ENCODE data around the gene HS3ST3A1. TPM values are rescaled to one million over a fixed set of nuclear protein-coding genes. Genes with fewer than 3 reads are reported as not detected.

Gene HS3ST3A1
- total RNA-seq, 2 experiments from 2014 or later: 0.22 to 1.2 TPM

- TF ChIP-seq CTCF (IDR thresholded peaks at IDR 0.05): no peak
- H3K27me3 ChIP-seq (ENCODE audit: control insufficient read depth in 1 of 2, insufficient read depth in 2 of 2, low read length in 2 of 2): peaks cover 8 to 16% of the 10 kb centered on the region in 2 experiments
- H3K4me3 Mint-ChIP-seq: no peak overlapping the region
- no peaks in the 10 kb centered on the region for H3K4me1 Mint-ChIP-seq (ENCODE audit: low read depth)
- POLR2A ChIA-PET: no interaction called here
- H3K27ac Mint-ChIP-seq: no peak overlapping the region
- CTCF ChIA-PET: no interaction called here
- H3K36me3 Mint-ChIP-seq (ENCODE audit: low read depth): no peaks in the 10 kb centered on the region
- H3K27me3 Mint-ChIP-seq: peaks cover 36% of the 10 kb centered on the region
- H3K27ac ChIP-seq (ENCODE audit: low read depth in 1 of 2, low read length in 2 of 2): no peak overlapping the region
- ATAC-seq (ENCODE audit: poor library complexity): no peak
- no peaks in the 10 kb centered on the region for H3K9me3 ChIP-seq (ENCODE audit: control insufficient read depth in 1 of 2, insufficient read depth in 1 of 2, low read length in 2 of 2)
- peaks cover 2% of the 10 kb centered on the region for H3K9me3 Mint-ChIP-seq
- H3K4me3 ChIP-seq (ENCODE audit: low read length): no peak overlapping the region
- intact Hi-C loops (cut with DNase I, micrococcal nuclease): no loop called here
- no peak for DNase-seq
- H3K4me1 ChIP-seq (ENCODE audit: insufficient read depth, low read length): no peaks in the 10 kb centered on the region
- H3K36me3 ChIP-seq (ENCODE audit: insufficient read depth, low read length): no peaks in the 10 kb centered on the region
These were observed 25.8 kb downstream of the HS3ST3A1 start for GRCh38 chr17:13575922-13576419.

GRCh38 chr17:13575466-13575865 lies 26.3 kb downstream of the HS3ST3A1 start:
- no peaks in the 10 kb centered on the region for H3K36me3 Mint-ChIP-seq (ENCODE audit: low read depth)
- ChIA-PET CTCF (no interaction called here), POLR2A (no interaction called here)
- no peak for DNase-seq
- peaks cover 2% of the 10 kb centered on the region for H3K9me3 Mint-ChIP-seq
- H3K4me1 ChIP-seq (ENCODE audit: insufficient read depth, low read length): no peaks in the 10 kb centered on the region
- H3K4me1 Mint-ChIP-seq (ENCODE audit: low read depth): no peaks in the 10 kb centered on the region
- H3K27me3 Mint-ChIP-seq: peaks cover 39% of the 10 kb centered on the region
- no peak overlapping the region for H3K4me3 ChIP-seq (ENCODE audit: low read length)
- H3K9me3 ChIP-seq (ENCODE audit: control insufficient read depth in 1 of 2, insufficient read depth in 1 of 2, low read length in 2 of 2): no peaks in the 10 kb centered on the region
- H3K27me3 ChIP-seq (ENCODE audit: control insufficient read depth in 1 of 2, insufficient read depth in 2 of 2, low read length in 2 of 2): peaks cover 8 to 16% of the 10 kb centered on the region in 2 experiments
- intact Hi-C loops (cut with DNase I, micrococcal nuclease): no loop called here
- no peak for TF ChIP-seq CTCF (IDR thresholded peaks at IDR 0.05)
- H3K27ac Mint-ChIP-seq: no peak overlapping the region
- no peaks in the 10 kb centered on the region for H3K36me3 ChIP-seq (ENCODE audit: insufficient read depth, low read length)
- no peak overlapping the region for H3K27ac ChIP-seq (ENCODE audit: low read depth in 1 of 2, low read length in 2 of 2)
- no peak overlapping the region for H3K4me3 Mint-ChIP-seq
- no peak for ATAC-seq (ENCODE audit: poor library complexity)

GRCh38 chr17:13572581-13572980 lies 29.1 kb downstream of the HS3ST3A1 start:
- no peak for ATAC-seq (ENCODE audit: poor library complexity)
- Mint-ChIP-seq H3K36me3 (ENCODE audit: low read depth) (no peaks in the 10 kb centered on the region), H3K27me3 (peaks cover 39% of the 10 kb centered on the region), H3K4me1 (ENCODE audit: low read depth) (no peaks in the 10 kb centered on the region), H3K9me3 (peaks cover 2% of the 10 kb centered on the region), H3K27ac (no peak overlapping the region), H3K4me3 (no peak overlapping the region)
- Histone ChIP-seq H3K36me3 (ENCODE audit: insufficient read depth, low read length) (no peaks in the 10 kb centered on the region), H3K4me1 (ENCODE audit: insufficient read depth, low read length) (no peaks in the 10 kb centered on the region), H3K9me3 (ENCODE audit: control insufficient read depth in 1 of 2, insufficient read depth in 1 of 2, low read length in 2 of 2) (no peaks in the 10 kb centered on the region), H3K4me3 (ENCODE audit: low read length) (no peak overlapping the region), H3K27ac (ENCODE audit: low read depth in 1 of 2, low read length in 2 of 2) (no peak overlapping the region), H3K27me3 (ENCODE audit: control insufficient read depth in 1 of 2, insufficient read depth in 2 of 2, low read length in 2 of 2) (peaks cover 8 to 16% of the 10 kb centered on the region in 2 experiments)
- DNase-seq: no peak
- TF ChIP-seq CTCF (IDR thresholded peaks at IDR 0.05): no peak
- CTCF ChIA-PET: no interaction called here
- POLR2A ChIA-PET: no interaction called here
- intact Hi-C loops (cut with DNase I, micrococcal nuclease): no loop called here
